ENCODE measurements around the gene TMEM187.

TMEM187 gene

GRCh38 chrX:153954558-153955227, 17.9 kb upstream of the TMEM187 start:
- no peak for DNase-seq (ENCODE audit: low read depth)

DNA sequence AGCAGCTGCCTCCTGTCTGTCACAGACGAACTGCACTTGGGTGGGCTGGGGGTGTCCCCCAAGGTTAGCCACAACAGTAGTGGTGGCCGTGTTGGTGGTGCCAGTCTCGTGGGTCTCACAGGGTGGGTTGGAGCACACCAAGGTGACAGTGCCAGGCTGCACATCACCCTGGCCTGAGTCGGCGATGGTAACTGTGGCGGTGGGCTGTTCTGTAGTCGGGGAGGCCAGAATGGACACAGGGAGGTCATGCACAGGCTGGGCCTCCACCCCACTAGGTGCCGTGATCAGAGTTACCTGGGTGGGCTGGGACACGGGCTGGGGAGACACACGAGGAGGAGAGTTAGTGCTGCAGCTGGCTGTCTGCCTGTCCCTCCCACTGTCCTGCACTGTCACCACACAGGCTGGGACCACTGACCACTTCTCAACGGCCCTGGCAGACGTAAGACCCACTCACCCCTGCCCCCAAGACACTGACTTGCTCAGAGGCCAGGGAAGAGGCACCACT, 17.3 kb upstream of the TMEM187 start:
- DNase-seq (ENCODE audit: low read depth), result no peak

GRCh38 chrX:153956044-153956907, 16.3 kb upstream of the TMEM187 start:
- DNase-seq (ENCODE audit: low read depth), result no peak

- no peak for DNase-seq (ENCODE audit: low read depth)
Observed at GRCh38 chrX:153957224-153957623, 15.3 kb upstream of the TMEM187 start.

DNA sequence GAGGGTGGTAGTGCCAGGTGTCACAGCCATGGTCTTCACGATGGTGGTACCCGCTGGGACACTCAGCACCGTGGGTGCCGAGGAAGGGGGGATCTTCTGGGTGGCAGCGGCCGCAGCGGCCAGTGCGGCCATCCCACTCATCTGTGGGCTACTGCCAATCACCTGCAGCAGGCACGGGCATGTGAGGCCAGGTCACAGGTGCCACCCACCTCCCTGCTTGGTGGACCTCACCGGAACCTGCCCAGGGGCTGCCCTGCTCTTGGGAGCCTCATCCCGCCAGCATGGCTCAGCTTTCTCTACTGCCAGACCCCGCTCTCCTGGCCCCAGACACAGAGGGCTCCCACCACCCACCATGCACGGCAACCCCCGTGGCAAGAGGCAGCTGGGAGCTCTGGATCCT, 13.9 kb upstream of the TMEM187 start:
- DNase-seq (ENCODE audit: low read depth), result no peak

DNA sequence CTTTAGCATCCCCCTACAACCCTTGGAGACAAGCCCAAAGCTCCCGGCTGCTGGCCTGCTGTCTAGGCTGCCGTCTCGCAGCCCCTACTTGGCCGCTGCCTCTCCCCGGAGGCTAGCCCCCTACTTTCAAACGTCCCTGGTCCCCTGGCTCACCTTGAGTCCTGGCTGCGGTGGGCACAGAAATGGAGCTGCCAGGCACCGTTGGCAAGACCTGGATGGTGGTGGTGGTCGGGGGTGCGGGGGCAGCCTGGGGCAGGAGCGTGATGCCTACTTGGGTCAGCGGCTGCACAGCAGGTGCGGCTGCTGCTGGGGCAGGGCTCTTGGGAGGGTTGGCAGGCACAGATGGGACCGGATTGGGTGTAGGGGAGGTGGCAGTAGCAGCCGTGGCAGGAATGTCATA, 12.9 kb upstream of the TMEM187 start:
- DNase-seq (ENCODE audit: low read depth), result no peak

DNA sequence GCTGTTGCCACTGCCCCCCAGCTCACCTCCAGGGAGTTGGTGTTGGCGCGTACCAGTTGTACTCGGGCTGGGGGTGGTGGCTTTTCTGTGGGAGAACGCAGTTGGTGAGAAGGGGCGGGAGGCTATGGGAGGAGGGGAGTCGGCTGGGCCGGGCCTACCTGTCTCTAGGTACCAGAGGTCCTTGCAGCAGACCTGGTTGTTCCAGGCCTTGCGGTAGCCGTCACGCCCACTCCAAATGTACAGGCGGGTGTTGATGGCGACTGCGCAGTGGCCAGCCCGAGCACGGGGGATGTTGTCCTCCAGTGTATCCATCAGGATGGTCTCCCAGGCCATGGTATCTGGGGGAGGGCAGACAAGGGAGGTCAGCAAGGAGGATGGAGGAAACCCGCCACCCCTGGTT, 12.5 kb upstream of the TMEM187 start:
- no peak for DNase-seq (ENCODE audit: low read depth)

DNA sequence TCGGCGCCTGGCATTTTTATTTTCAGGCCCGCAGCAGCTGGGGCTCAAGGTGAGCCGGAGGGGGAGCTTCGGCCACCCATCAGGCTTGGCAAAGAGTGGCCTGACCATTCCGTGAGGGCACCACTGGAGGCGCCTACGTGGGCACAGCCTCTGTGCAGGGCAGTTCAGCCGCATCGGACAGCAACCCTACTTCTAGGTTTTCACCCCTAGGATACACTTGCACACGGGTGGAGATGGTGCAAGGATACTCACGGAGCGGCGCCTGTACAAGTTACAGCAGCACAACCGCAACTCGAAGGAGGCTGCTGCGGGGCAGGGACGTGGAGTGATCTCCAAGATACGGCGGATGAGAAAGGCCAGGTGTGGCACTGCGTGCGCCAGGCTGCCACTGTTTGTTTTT, 11.8 kb upstream of the TMEM187 start:
- DNase-seq (ENCODE audit: low read depth), result no peak

DNA sequence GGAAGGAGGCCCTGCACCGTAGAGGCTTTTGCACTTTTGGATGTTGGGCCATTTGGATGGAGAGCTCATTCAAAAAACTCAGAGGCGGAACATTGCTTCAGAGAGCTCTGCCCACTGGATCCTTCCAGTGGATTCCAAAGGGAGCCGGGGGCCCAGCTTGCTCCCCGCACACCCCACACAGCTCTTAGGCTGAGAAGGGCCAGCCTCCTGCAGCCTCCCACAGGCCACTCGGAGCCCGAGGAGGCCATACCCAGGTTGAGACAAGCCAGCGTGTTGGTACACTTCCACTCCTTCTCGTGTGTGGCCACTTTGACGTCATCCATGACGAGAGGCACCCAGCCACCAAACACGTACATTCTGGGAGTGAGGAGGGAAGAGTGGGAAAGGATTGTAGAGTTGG, 11.3 kb upstream of the TMEM187 start:
- no peak for DNase-seq (ENCODE audit: low read depth)

DNA sequence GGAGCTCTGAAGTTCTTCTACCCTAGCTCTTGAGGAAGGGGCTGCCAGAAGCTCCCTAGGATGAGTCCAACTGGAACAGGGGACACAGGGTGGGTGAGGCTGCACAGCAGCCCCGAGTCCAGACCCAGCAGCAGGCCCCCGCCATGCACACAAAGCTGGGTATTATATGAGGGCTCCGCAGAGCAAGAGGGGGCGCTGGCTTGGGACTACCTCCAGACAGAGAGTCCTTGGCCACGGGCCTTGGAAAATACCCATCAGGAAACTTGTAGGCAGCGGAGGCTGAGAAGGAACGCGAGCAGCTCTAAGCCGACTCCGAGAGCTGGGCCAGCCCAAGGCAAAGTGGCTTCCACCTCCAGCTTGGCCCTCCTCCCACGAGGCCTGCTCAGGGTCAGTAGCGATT, 9.0 kb upstream of the TMEM187 start:
- DNase-seq (ENCODE audit: low read depth), result no peak

- no peak for DNase-seq (ENCODE audit: low read depth)
Observed at GRCh38 chrX:153964105-153964504, 8.4 kb upstream of the TMEM187 start.

DNA sequence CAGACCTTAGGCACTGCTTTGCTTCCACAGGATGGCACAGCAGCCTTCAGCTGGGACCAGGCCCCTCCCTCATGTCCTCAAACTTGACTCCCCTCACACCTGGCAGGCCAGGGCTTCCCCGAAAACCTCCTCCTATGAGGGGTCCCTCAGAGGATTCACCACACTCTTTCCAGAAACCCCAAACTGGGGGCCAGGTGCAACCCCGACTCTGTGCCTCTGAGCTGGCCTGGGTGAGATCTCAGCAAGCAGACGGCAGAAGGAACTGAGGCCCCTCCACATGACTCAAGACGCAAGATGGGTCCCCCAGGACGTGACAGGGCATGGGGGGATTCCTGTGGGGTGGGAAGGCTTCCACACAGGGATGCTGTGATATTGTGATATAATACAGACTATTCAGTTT, 7.1 kb upstream of the TMEM187 start:
- no peak for DNase-seq (ENCODE audit: low read depth)

DNA sequence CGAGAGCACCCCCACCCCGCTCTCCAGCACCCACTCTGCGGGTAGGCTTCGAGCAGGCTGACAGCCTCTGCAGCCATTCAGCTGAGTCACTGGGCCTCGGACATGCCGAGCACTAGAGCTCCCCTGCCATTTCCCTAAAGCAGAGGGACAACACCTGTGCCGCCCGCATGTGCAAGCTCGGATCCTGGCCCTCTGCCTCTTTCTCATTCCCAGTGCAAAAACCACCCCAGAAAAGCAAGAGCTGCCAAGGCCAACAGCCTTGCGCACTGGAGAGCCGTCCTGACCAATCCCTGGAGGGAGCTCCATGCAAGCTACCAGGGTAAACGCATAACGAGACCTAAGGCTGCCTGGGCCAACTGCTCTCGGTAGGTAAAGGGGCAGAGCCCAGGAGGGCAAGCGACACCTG, 6.3 kb upstream of the TMEM187 start:
- no peak for DNase-seq (ENCODE audit: low read depth)

GRCh38 chrX:153966841-153967535, 5.6 kb upstream of the TMEM187 start:
- DNase-seq (ENCODE audit: low read depth), result no peak

DNA sequence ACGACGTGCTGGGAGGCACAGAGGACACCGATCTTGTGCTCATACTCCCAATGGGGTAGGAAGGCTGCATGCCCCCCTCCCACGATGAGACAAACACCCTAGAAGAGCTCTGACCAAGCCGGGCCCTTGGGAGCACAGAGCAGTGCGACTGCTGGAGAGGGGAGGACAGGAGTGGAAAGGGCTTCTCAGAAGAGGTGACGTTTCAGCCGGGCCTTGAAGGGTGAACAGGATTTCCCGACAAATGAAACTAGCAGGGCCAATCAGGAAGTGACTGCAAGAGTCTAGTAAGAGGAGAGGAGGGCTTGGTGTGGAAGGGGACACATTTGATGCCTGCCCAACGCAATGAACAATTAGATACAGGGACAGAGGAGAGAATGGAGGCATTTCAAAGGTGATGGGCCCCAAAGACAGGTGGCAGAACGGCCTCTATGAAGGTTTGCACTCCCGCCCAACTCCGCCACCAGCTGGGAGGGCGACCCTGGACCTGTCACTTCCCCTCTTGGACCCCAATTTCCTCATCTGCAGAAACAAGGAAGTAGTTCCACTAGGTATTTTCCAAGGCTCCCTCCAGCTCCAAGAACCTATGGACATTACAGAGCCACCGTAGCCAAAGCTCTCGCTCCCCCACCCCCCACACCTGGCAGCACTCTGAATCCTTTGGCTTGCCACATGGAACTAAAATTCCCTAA, 4.9 kb upstream of the TMEM187 start:
- no peak for DNase-seq (ENCODE audit: low read depth)

GRCh38 chrX:153968255-153968654, 4.3 kb upstream of the TMEM187 start:
- DNase-seq (ENCODE audit: low read depth), result no peak

DNA sequence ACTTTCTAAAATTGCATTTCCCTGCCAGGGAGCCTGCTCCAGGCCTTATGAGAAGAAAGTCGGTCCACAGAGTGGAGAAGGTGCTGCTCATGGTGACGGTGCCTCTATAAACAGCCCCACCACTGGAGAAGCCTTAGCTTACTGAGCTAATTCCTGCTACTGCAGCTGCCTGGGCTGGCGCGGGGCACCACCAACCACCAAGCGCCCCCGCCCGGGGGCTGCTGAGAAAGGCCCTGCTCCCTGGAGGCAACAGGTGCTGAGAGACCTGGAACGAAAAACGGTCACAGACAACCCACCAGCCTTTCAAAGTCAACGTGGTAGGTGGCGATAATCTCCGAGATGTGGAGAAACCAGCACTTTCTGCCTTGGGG, 3.8 kb upstream of the TMEM187 start:
- no peak for DNase-seq (ENCODE audit: low read depth)

GRCh38 chrX:153969125-153969903, 3.2 kb upstream of the TMEM187 start:
- no peak for DNase-seq (ENCODE audit: low read depth)

- DNase-seq (ENCODE audit: low read depth), result no peak
Observed at GRCh38 chrX:153969904-153970356, 2.6 kb upstream of the TMEM187 start.

GRCh38 chrX:153970357-153971123, 2.0 kb upstream of the TMEM187 start:
- DNase-seq (ENCODE audit: low read depth), result peak; percentile 34

DNA sequence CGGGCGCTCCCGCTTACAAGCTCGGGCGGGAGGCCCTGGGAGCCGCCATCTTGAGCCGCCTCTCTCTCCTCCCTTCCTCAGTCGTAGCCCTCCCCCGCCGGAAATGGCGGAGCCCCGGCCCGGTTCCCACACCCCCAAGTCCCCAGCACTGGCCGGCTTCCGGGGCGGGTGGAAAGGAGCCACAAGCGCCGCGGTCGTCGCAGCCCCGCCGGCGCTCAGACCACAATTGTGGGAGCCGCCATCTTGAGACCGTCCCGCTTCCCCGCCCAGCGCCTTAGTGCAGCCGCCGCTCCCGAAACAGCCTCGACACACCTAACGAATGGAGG, 1.5 kb upstream of the TMEM187 start:
- peak; percentile 91 for DNase-seq (ENCODE audit: low read depth)

All from T-helper 22 cell (primary cell).